ENCODE measurements around the gene CHL1.

The CHL1 gene

DNA sequence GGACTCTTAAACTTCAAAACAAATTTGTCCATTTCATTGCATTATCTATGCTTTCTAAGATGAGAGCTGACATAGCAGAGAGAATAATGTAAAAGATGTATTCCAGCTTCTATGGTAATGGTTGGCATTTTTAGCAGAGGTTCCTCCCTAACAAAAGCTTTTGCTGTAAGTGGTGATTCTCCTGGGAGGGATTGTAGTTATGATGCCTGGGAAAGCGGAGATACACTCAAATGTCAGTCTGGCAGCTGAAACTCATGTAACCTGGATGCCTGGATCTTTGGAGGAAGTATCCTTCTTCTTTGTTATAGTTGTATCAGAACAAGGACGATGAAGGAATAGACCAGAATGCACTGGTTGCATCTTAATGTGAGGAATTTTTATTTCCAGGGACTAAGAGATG is 7.5 kb downstream of the CHL1 start:
- Histone ChIP-seq H3K4me3 (no peak overlapping the region), H3K9me3 (ENCODE audit: low read depth, low read length) (no peaks in the 10 kb centered on the region), H3K27ac (no peak overlapping the region), H3K36me3 (ENCODE audit: insufficient read depth, low read length) (no peaks in the 10 kb centered on the region), H3K9ac (ENCODE audit: insufficient read length) (no peak overlapping the region)
- DNase-seq (ENCODE audit: low read depth, low spot score), result no peak
- TF ChIP-seq EZH2 (IDR thresholded peaks at IDR 0.05) (no peak), FOXP2 (optimal IDR thresholded peaks at IDR 0.05; ENCODE audit: control extremely low read depth, extremely low read length, insufficient read depth) (no peak), POLR2AphosphoS5 (IDR thresholded peaks at IDR 0.05; ENCODE audit: borderline replicate concordance, low read depth, low read length) (no peak)

DNA sequence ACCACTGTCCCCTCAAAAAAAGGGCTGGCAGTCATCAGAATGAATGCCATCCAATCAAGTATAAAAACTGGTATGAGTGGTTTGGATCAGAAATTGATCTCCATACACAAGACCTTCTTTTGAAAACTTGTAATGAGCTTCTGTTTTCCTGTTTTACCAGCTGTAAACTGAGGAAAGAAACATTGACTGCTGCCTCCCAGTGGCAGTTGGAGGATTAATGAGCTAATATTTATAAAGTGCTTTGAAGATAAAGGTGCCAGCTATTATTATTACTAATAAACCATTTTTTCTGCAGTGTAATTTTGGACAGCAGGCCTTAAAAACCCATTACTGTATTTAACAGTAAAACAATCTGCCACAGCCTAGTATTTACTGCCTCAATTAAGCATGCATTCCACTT is 11.4 kb downstream of the CHL1 start:
- H3K4me3 ChIP-seq, result no peak overlapping the region
- TF ChIP-seq POLR2AphosphoS5 (IDR thresholded peaks at IDR 0.05; ENCODE audit: borderline replicate concordance, low read depth, low read length) (no peak), FOXP2 (optimal IDR thresholded peaks at IDR 0.05; ENCODE audit: control extremely low read depth, extremely low read length, insufficient read depth) (no peak)
- H3K9ac ChIP-seq (ENCODE audit: insufficient read length), result no peak overlapping the region
- no peaks in the 10 kb centered on the region for H3K36me3 ChIP-seq (ENCODE audit: insufficient read depth, low read length)
- H3K9me3 ChIP-seq (ENCODE audit: low read depth, low read length), result no peaks in the 10 kb centered on the region
- H3K27ac ChIP-seq, result no peak overlapping the region
- DNase-seq (ENCODE audit: low read depth, low spot score), result no peak

DNA sequence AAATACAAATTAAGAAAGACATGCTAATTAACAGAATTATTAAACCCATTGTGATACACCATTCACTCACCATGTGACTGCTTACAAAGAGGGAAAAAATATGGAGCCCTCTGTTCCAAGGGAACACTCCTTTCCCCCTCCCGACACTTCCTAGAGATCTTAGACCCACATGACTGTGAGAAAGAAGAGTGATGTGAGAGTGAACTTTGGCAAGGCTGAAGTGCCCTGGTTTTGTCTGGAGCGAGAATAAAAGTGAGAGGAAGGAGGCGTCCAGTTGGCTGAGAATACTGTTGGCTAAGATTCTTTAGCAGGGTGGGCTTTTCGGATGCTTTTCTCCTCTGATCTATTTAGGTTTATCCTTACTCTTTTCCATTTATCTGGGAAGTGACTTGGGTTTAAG is 14.1 kb downstream of the CHL1 start:
- no peak overlapping the region for H3K9ac ChIP-seq (ENCODE audit: insufficient read length)
- TF ChIP-seq POLR2AphosphoS5 (IDR thresholded peaks at IDR 0.05; ENCODE audit: borderline replicate concordance, low read depth, low read length) (no peak), EZH2 (IDR thresholded peaks at IDR 0.05) (no peak), FOXP2 (optimal IDR thresholded peaks at IDR 0.05; ENCODE audit: control extremely low read depth, extremely low read length, insufficient read depth) (no peak)
- H3K4me3 ChIP-seq, result no peak overlapping the region
- no peaks in the 10 kb centered on the region for H3K36me3 ChIP-seq (ENCODE audit: insufficient read depth, low read length)
- H3K27ac ChIP-seq, result no peak overlapping the region
- no peaks in the 10 kb centered on the region for H3K9me3 ChIP-seq (ENCODE audit: low read depth, low read length)
- no peak for DNase-seq (ENCODE audit: low read depth, low spot score)

DNA sequence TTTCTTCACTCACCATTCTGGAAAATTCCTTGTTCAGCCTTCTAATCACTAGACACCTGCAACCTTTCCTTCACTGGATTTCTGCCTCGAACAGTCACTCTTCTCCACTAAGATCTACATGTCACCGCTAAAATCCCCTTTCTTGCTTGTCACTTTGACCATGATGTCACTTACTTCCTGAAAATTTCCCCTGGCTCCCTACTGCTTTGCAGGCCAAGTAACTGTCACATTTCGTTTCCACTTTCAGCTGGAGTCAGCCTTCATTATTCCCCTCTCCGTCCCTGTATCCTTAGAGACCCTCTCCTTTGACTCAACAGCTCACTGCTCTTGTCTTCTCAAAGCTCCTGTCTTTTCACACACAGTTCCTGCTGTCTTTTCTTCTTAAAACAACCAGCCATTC is 15.9 kb downstream of the CHL1 start:
- no peak overlapping the region for H3K4me3 ChIP-seq
- no peaks in the 10 kb centered on the region for H3K9me3 ChIP-seq (ENCODE audit: low read depth, low read length)
- no peak overlapping the region for H3K27ac ChIP-seq
- DNase-seq (ENCODE audit: low read depth, low spot score), result no peak
- no peak overlapping the region for H3K9ac ChIP-seq (ENCODE audit: insufficient read length)
- H3K36me3 ChIP-seq (ENCODE audit: insufficient read depth, low read length), result no peaks in the 10 kb centered on the region
- TF ChIP-seq EZH2 (IDR thresholded peaks at IDR 0.05), result no peak
- TF ChIP-seq POLR2AphosphoS5 (IDR thresholded peaks at IDR 0.05; ENCODE audit: borderline replicate concordance, low read depth, low read length), result no peak
- no peak for TF ChIP-seq FOXP2 (optimal IDR thresholded peaks at IDR 0.05; ENCODE audit: control extremely low read depth, extremely low read length, insufficient read depth)

DNA sequence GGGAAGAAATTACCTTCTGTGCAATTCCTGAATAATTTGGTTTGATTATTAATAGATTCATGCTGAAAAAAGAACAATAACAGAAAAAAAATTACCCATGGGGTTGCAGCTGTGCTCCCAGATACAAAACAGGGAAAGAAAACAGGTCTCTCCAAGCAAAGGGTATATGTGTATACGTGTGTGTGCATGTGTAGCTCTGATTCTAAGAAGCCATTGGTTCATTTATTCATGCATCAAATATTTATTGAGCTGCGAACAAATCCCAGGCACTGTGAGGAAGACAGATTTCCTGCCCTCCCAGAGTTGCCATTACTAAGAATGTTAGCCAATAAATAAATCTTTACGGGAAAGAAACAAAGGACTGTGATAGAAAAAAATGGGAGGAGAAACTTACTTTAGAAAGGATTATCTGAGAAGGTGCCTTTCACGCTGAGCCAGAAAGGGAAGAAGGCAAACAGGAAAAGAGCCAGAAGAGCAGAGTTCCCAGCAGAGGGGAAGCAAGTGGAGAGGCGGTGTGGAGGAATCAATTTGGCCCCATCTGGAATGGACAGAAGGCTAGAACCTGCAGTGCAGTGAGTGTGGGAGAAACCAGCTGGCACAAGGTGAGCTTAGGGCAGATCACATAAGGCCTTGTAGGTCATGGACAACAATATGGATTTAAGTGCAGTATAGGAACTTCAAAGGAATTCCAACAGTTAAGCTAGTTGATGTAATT is 20.7 kb downstream of the CHL1 start:
- Histone ChIP-seq H3K27ac (no peak overlapping the region), H3K36me3 (ENCODE audit: insufficient read depth, low read length) (no peaks in the 10 kb centered on the region), H3K9ac (ENCODE audit: insufficient read length) (no peak overlapping the region), H3K9me3 (ENCODE audit: low read depth, low read length) (no peaks in the 10 kb centered on the region), H3K4me3 (no peak overlapping the region)
- no peak for DNase-seq (ENCODE audit: low read depth, low spot score)
- TF ChIP-seq EZH2 (IDR thresholded peaks at IDR 0.05), result no peak
- TF ChIP-seq FOXP2 (optimal IDR thresholded peaks at IDR 0.05; ENCODE audit: control extremely low read depth, extremely low read length, insufficient read depth), result no peak
- no peak for TF ChIP-seq POLR2AphosphoS5 (IDR thresholded peaks at IDR 0.05; ENCODE audit: borderline replicate concordance, low read depth, low read length)

DNA sequence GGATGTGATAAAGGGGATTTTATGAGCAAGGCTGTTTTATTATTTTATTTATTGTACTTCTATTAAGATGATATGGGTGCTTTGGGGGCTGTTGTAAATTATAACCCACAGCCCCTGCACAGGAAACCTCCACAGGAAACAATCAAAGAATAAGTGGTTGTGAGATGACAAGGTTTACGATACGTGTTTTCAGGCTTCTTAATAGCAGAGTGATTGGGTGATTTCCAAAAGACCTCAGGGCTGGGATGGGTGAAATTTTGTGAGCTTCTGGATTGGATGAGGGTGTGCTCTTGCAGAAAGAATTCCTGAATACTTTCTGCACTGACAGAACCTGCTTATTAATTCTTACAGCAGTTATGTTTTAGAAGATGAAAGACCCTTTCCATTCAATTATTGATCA is 21.4 kb downstream of the CHL1 start:
- H3K27ac ChIP-seq, result no peak overlapping the region
- DNase-seq (ENCODE audit: low read depth, low spot score), result no peak
- H3K4me3 ChIP-seq, result no peak overlapping the region
- TF ChIP-seq POLR2AphosphoS5 (IDR thresholded peaks at IDR 0.05; ENCODE audit: borderline replicate concordance, low read depth, low read length), result no peak; the same call in 1 of the 2 replicates
- TF ChIP-seq EZH2 (IDR thresholded peaks at IDR 0.05), result no peak
- no peak for TF ChIP-seq FOXP2 (optimal IDR thresholded peaks at IDR 0.05; ENCODE audit: control extremely low read depth, extremely low read length, insufficient read depth)
- no peaks in the 10 kb centered on the region for H3K9me3 ChIP-seq (ENCODE audit: low read depth, low read length)
- no peaks in the 10 kb centered on the region for H3K36me3 ChIP-seq (ENCODE audit: insufficient read depth, low read length)
- H3K9ac ChIP-seq (ENCODE audit: insufficient read length), result no peak overlapping the region

DNA sequence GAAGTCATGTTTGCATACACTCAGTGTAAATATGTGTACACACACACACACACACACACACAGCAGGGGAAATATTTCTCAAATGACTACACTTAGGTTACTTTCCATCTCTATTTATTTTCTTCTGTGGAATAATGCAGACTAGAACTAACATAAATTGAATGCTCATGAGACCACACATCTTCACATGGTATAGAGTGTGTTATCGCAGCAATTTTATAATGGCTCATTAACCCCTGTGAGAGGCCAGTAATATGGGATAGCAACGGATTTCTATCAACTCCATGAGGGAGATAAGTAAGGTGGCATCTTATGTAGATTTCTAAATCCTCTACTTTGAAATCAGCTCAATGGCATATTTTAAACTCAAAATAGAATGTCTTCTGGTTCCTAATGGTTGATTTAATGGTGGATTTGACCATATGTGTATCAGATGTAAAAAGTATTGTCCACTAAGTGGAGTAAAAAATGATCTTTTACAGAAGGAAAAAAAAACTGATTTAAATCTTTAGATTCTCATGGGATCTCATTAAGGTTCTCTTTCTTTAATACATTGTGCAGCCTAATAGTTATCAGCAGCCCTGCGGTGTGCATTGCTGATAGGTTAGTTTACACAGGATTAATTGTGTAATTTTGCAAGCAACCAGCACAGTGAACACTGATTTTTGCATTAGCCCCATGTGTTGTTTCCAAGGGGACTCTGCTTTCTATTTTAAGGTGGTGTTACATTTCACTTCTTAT is 32.0 kb downstream of the CHL1 start:
- H3K9ac ChIP-seq (ENCODE audit: insufficient read length), result no peak overlapping the region
- H3K4me3 ChIP-seq, result no peak overlapping the region
- H3K27ac ChIP-seq, result no peak overlapping the region
- no peaks in the 10 kb centered on the region for H3K36me3 ChIP-seq (ENCODE audit: insufficient read depth, low read length)
- no peak for DNase-seq (ENCODE audit: low read depth, low spot score)
- no peaks in the 10 kb centered on the region for H3K9me3 ChIP-seq (ENCODE audit: low read depth, low read length)
- TF ChIP-seq EZH2 (IDR thresholded peaks at IDR 0.05) (no peak), POLR2AphosphoS5 (IDR thresholded peaks at IDR 0.05; ENCODE audit: borderline replicate concordance, low read depth, low read length) (no peak), FOXP2 (optimal IDR thresholded peaks at IDR 0.05; ENCODE audit: control extremely low read depth, extremely low read length, insufficient read depth) (no peak)

DNA sequence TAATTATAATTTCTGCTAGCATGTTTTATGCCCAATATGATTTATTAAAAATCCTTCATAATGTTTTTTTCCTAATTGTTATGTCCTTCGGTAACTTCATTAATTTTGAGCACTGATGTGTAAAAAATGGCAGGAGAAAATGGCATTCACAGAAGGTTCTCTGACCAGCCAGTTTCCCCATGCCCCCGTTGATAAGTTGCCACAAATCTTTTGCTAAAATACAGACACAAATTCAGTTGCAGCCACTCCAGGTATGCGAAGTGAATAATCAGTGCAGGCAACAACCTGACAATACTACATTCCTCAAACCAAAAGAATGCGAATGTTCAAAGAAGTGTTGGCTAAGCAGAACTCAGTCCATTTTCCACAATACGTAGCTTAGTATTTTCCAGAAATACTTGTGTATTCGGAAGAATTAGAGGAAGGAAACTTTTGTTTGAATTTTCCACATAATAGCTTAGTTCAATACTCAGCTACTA is 32.7 kb downstream of the CHL1 start:
- H3K36me3 ChIP-seq (ENCODE audit: insufficient read depth, low read length), result no peaks in the 10 kb centered on the region
- no peak overlapping the region for H3K9ac ChIP-seq (ENCODE audit: insufficient read length)
- H3K4me3 ChIP-seq, result no peak overlapping the region
- no peak overlapping the region for H3K27ac ChIP-seq
- no peak for DNase-seq (ENCODE audit: low read depth, low spot score)
- no peaks in the 10 kb centered on the region for H3K9me3 ChIP-seq (ENCODE audit: low read depth, low read length)
- no peak for TF ChIP-seq POLR2AphosphoS5 (IDR thresholded peaks at IDR 0.05; ENCODE audit: borderline replicate concordance, low read depth, low read length)
- TF ChIP-seq EZH2 (IDR thresholded peaks at IDR 0.05), result no peak
- no peak for TF ChIP-seq FOXP2 (optimal IDR thresholded peaks at IDR 0.05; ENCODE audit: control extremely low read depth, extremely low read length, insufficient read depth)
